ENCODE measurements around the gene COX6B2.
A peak's percentile ranks its signal among the peaks of the same experiment; 100 is the strongest.
"Not testable (repeated sequence)": the region's sequence is repeated elsewhere in the genome, so short reads cannot be mapped to it uniquely, and the experiment has no call there.

Gene COX6B2, protein sequence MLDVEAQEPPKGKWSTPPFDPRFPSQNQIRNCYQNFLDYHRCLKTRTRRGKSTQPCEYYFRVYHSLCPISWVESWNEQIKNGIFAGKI

DNA sequence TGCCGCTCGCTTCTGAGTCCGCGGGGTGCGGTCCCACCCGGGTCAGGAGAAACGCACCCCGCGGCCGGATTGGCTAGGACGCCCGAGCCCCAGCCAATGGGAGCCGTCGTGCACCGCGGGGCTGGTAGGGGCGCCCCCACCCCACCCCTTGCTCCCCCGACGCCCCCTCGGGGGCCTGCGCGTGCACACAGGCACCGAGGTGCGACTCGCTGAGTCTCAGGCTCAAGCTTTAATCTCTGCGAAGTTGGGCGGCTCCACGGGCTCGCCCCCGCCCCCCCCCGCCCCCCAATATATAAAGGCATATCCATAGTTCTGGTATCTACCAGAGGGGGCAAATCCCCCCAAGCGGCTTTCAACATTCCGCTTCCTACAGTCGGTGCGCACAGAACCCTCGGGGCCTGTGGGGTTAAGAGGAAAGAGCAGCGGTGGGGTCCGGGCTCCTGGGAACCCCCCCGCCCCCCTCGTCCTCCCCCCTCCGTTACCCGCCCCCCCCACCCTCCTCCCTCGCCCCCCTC is at the start of gene COX6B2:
COX6B2 (minus strand) TSS at position 22 of the 515 bp plus-strand sequence. CDS start 198 bp downstream, outside the sequence.
- DNase-seq (ENCODE audit: low read depth) = no peak

DNA sequence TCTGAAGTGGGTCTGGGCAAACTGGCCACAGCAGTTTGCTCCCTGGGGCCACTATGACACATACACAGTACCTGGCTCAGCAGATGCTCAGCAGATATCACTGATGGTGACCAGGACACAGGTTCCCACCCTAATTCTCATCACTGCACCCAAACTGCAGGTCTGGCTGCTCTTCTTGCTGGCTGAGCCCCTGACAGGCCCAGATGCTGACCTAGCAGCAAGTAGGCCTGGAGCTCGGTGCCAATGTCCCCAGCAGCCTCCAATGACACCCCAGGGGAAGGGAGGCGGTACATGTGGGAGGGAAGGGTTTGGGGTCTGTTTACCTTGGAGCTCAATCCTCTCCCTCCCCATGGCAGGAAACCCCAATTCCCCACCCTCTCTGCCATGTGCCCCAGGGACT is 48.0 kb upstream of the COX6B2 start:
- DNase-seq (ENCODE audit: low read depth) = no peak

DNA sequence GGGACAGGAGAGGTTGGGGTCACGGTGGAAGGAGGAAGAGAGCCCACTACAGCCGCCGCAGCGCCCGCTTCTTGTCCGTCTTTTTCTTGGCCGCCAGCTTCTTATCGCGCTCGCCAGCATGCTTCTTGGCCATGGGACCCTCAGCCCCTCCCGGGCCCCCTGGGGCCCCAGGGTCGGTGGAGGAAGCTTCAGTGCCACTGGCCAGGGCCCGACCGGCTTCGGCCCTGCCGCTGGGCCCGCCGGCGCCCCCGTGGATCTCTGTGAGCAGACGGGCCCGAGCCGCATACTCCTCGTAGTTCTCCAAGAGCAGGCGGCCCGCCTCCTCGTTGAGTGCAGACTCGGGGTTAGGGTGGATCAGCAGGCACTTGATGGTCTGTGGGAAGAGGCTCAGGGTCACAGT is 46.9 kb upstream of the COX6B2 start:
- DNase-seq (ENCODE audit: low read depth) = not testable (repeated sequence)

DNA sequence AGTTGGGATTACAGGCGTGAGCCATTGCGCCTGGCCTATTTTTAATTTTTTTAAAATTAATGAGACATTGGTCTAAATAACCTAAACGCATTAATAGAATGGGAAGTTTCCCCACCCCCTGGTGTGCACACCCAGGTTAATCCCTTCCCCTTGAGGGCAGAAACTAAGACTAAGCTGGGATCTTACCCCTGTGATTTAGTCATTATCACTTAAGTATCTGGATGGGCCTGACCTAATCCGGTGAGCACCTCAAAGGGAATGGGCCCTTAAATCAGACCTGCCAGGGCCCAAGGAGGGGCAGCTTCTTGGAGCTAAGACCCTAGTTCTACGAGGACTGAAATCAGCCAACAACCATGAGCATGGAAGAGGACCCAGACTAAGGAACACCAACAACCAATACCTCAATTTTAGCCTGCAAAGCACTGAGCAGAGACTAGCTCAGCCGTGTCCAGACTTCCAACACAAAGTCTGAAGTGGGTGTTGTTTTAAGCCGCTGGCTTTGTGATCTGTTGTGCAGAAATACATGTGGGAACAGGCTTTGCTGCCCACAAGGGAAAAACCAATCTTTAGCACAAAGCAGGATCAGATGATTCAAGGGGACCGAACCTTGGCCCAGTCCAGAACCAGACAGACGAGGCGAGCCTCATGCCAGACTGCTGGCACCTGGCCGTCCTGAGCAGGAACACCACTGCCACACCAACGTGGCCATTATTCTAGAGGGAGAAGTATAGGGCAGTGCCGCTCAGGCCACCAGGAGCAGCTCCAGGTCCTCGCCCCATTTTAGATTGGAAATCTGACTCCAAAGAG is 46.0 kb upstream of the COX6B2 start:
- DNase-seq (ENCODE audit: low read depth) = no peak

DNA sequence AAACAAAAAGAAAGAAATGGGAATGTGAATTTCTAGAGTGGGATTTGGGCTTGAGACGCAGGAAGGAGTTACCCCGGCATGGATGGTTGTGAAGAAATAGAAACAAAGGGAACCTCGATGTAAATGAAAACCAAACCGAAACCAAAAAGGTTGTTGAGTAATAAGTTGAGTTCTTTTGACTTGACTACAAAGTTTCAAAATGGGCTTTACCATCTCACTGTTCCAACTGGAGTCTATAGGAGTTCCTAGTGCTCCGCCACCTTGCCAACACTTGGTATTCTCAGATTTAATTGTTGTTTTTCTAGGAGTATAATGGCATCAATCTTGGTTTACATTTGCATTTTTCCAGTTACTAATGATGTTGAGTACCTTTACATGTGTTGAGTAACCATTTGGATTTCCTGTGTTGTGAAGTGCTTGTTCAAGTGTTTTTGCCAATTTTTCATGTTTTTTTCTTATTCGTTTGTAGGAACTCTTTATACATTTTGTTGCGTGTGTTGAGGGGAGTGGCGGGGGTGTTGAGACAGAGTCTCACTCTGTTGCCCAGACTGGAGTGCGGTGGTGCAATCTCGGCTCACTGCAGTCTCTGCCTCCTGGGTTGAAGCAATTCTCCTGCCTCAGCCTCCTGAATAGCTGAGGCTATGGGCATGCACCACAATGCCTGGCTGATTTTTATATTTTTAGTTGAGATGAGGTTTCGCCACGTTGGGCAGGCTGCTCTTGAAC is 43.8 kb upstream of the COX6B2 start:
- no peak for DNase-seq (ENCODE audit: low read depth)

DNA sequence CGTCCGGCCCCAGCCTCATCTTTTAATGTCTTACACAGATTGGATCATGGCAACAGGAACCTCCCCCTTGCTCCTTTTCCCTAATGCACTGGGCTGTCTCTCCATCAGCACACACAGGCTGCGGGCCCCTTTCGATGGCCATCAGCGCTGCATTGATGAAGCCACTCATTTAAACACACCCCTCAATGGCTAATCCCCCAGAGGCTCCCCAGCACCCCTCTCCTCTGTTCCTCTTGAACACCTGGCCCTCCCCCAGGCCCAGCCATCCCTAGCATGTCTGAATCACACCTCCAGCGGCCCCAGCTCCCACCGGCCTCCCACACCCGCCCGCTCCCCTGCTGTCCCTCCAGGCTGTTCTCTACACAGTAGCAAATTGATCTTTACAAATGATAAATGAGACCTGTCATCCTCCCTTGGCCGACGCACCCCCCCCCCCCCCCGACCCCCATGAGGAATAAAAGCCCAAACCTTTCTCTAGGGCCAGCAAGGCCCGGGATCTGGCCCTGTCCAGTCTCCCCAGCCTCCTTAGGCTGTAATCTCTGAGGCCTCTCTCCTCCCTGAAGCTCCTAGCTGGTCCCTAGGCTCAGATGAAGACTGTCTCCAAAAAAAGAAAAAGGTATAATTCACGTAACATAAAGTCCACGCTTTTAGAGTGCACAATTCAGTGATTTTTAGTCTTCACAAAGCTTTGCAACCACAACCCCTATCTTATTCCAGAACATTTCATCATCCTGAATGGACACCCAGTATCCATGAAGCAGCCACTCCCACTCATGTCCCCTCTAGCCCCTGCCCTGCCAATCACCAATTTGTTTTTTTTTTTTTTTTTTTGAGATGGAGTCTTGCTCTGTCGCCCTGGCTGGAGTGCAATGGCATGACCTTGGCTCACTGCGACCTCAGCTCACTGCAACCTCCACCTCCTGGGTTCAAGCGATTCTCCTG is 38.6 kb upstream of the COX6B2 start:
- no peak for DNase-seq (ENCODE audit: low read depth)

DNA sequence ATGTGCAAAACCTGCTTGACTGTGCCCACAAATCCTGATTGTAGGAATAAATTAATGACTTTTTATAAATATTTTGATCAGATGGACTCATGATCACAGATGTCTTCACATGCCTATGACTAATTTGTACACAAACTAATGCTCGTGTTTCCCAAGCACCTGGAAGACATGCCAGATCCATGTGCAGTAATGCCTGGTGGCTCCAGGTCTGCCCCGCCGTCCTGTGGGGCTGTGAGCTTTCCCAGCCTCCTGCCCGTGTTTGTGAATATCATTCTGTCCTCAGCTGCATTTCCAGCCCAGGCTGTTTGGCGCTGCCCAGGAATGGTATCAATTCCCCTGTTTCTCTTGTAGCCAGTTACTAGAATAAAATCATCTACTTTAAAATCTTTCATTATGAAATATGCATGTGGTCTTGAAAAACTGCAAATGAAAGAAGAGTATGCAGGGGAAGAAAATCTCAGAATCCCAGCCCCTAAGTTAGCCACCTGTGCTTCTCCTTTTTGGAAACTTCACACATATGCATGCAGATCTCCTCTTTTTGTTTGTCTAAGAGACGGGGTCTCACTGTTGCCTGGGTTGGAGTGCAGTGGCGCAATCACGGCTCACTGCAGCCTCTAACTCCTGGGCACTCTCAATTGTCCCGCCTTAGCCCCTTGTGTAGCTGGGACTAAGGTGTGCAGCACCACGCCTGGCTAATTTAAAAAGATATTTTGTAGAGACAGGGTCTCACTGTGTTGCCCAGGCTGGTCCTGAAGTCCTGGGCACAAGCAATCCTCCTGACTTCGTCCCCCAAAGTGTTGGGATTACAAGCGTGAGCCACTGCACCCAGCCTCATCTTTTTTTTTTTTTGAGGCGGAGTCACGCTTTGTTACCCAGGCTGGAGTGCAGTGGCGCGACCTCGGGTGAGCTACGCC is 37.4 kb upstream of the COX6B2 start:
- DNase-seq (ENCODE audit: low read depth) = no peak

DNA sequence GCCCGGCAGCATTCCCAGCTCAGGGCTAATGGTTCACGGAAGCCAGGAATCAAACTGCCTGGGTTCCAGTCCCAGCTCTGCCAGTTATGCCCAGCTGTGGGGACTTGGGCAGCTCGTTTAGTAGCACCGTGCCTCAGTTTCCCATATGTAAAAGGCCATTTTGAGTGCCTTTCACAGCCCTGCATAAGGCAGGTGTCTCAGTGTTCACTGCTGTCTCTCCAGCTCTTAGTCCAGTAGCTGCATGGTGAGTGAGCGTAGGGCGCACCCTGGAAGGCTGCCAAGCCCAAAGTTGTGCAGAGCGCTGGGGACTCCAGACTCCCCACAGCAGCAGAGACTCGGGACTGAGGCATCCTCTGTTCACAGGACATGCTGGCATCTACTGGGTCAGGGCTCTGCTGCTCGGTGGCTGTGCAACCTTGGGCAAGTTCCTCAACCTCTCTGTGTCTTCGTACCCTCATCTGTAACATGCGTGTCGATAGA is 36.7 kb upstream of the COX6B2 start:
- no peak for DNase-seq (ENCODE audit: low read depth)

DNA sequence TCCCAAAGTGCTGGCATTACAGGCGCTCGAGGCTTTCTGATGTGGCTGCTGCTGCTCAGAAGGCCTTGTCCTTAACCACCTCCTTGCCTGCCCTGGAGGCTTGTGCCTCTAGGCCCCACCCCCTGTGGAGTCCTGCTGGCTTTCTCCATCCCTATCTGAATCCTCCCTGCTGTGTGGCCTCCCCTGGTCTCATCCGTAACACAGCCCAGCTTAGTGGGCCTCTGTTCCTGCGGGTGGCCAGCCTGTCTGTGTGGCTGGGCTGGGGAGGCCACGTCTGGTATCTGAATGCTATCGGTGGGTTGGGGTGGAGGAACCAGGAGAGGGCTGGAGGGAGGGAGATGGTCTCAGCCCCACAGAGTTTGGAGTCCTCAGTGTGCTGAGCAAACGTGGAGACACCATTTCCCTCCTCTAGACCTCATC is 36.0 kb upstream of the COX6B2 start:
- DNase-seq (ENCODE audit: low read depth) = no peak

DNA sequence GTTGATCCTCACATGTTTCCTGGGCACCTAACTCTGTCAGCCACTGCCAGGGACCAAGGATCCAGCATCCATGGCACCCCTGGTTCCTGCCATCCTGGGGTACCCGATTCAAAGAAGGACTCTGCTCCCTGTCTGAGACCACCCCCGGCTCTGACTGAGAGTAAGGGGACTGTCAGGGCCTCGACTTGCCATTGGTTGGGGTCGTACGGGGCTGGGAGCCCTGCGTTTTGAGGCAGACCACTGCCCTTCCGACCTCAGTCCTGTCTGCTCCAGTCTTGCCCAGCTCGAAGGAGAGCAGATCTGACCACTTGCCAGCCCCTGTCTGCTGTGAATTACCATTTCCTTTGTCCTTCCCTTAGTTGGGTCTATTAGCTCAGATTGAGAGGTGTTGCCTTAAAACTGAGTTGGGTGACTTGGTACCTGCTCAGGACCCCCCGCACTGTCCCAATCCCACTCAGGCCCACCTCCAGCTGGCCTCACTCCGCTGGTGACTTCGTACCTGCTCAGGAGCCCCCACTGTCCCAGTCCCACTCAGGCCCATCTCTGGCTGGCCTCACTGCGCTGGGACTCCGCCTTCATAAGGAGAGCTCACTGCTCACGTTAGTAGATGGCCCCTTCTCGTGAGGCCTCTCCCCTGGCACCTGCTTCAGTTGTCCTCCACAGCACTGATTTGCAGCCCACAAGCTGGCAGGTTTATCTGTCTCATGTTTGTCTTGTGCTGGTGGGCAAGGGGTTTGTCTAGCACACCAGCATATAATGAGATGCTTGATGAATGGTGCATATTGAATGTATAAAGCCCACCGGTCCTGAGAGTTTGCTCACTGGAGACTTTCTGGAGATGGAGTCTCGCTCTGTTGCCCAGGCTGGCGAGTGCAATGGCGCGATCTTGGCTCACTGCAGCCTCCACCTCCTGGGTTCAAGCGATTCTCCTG is 35.1 kb upstream of the COX6B2 start:
- DNase-seq (ENCODE audit: low read depth) = no peak

DNA sequence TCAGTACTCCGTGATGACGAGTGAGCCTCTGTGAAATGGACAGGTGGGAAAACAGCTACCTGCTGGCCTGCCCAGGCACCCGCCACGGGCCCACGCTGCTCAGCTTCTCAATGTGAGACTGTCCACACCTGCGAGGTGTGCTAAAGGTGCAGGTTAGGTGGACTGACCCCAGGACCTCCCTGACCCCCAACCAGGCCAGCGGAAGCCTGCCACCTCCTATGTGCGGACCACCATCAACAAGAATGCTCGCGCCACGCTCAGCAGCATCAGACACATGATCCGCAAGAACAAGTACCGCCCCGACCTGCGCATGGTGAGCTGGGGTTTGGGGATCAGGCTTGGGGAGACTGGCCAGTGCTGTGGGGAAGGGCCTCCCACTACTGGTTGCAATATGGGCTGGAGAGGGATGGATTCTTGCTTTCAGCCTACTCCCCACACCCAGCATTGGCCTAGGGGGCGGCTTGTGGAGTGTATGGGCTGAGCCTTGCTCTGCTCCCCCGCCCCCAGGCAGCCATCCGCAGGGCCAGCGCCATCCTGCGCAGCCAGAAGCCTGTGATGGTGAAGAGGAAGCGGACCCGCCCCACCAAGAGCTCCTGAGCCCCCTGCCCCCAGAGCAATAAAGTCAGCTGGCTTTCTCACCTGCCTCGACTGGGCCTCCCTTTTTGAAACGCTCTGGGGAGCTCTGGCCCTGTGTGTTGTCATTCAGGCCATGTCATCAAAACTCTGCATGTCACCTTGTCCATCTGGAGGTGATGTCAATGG is 33.4 kb upstream of the COX6B2 start:
- no peak for DNase-seq (ENCODE audit: low read depth)

DNA sequence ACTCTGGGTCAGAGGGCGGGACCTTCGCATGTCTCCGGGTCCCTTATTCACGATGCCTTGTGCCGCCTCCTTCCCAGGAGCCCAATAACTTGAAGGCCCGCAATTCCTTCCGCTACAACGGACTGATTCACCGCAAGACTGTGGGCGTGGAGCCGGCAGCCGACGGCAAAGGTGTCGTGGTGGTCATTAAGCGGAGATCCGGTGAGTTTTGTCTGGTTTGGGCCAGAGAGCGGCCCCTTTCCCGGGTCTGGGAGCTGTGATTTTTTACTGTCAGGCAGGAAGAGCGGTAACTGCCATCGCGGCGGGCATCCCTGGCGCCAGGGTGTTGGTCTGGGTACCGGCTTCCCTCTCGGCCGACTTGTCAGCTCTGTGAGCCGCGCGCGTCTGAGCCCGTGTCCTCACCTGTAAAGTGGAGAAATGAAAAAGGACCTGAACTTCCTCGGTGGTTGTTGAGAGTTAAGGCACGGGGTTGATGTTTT is 32.0 kb upstream of the COX6B2 start:
- DNase-seq (ENCODE audit: low read depth) = no peak

DNA sequence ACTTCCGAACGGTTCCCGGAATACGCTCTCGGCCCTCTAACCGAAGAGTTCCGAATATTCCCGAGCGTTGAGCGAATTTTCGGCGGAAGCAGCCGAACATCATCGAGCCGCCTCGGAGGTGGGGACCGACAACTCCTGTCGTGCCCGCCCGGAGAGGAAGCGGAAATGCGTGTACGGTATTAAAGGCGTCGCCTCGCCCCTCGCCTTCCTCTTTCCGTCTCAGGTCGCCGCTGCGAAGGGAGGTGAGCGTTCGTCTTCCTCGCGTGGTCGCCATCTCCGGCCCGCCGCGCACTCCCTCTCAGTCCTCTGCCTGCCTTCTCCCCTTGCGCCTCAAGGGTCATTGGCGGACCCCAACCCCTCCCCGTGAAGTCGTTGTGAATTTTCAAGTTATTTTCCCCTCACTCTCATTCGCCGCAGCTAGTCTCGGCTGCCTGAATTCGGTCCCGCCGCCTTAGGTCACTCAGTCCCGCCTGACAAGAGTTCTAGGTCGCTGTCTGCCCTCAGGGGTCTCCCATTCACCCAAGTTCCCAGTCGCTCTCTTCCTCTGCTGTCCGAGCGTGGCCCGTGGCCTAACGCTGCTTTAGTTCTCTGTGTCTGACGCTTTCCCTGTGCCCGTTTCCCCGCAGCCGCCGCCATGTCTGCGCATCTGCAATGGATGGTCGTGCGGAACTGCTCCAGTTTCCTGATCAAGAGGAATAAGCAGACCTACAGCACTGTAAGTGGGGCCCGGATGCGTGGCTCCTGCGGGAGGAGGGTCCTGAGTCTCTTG is 31.4 kb upstream of the COX6B2 start, which contains the start of gene RPL28:
RPL28 (plus strand) TSS at position 209 of the 769 bp plus-strand sequence; CDS start at position 635, 426 bp downstream.
- DNase-seq (ENCODE audit: low read depth) = peak; percentile 97

DNA sequence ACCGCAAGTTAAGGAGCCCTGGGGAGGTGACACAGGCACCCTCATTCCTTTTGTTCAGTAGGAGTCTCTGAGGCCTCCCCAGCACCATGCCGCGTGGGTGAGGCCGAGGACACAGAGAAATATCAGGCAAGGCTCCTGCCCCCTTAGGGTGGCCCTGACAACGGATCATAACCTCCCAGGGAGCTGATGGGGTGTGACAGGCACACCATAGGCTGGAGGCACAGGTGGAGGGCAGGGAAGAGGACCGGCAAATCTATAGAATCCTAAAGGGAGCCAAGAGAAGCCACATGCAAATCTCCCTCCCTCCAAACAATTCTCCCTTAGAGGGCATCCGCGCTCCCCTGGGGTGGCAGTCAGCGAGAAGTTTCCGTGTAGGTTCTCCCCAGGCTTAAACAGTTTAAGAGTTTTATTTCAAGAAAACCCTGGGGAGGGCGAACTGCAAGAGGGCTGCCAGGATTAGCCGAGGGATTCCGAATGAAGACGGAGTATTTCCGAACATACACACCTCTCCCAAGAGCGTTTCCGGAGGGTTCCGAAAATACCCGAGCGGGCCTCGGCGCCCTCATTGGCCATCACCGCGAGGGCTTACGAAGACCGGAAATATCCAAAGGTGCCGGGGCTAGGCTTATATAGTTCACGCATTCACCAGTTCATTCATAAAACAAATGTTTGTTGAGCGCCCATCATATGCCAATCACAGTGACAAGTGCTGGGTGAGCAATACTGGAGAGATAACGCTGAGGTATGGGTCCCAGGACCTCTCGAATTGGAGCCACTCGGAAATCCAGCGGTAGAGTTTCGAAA is 30.6 kb upstream of the COX6B2 start:
- DNase-seq (ENCODE audit: low read depth) = peak; percentile 88

DNA sequence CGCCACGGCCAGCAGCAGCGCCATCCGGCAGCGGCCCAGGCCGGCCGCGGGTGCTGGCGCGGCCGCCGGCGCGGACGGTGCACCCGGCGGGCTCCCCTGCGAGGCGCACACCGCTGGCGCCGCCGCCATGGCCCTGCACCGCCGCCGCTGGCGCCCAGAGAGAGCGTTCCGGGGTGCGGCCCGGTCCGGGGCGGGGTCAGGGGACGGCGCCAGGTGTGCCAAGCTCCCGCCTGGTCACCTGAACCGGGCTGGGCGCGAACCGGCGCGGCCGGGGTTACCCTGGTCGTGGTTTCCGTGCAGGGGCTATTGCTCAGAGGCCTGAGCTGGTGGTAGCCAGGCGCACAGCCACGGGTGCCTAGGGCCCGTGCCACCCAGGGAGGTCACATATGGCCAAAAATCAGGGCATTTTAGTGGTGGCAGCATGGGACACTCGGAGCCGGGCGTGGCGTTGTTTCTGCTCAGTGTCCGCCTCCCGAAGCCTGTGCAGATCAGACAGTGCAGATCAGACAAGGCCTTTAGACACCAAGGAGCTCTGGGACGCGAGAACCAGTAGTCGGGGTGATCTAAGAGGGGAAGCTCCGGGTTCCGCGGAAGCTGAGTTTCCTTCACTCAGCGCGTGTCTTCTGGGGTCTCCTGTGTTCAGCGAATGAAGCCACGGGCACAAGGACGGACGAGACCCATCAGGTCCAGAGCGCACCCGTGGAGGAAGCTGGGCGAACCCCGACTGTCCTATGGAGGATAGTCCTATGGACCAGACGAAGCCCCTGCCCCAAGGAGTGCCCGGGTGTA is 29.8 kb upstream of the COX6B2 start, which contains the start of gene TMEM238:
TMEM238 (minus strand) TSS at position 162 of the 789 bp plus-strand sequence; CDS start at position 129, 33 bp downstream.
- DNase-seq (ENCODE audit: low read depth) = no peak

All from stimulated activated CD4-positive, alpha-beta T cell treated with anti-CD3 and anti-CD28 coated beads, Interleukin-2, amount 100 ng/mL, for 4 hours (primary cell).